B cell (primary cell): ENCODE measurements around the gene ENOPH1. TPM values are rescaled to one million over a fixed set of nuclear protein-coding genes. Genes with fewer than 3 reads are reported as not detected.

Experiments used
- ATAC-seq: fragments of 200-7000 bp; cut with Tn5 transposase; one replicate; pipeline ENCODE4 v1.10.0; 2021; ENCODE audit warnings: low read depth, mild to moderate bottlenecking, moderate number of reproducible peaks, moderate library complexity
- CTCF ChIA-PET: fragments of 350-600 bp; sonication (Branson Sonifier 250); formaldehyde crosslinking; loops from one replicate; lab custom pipeline; 2021; ENCODE audit warnings: antibody characterized with exemption, inconsistent platforms; lab: Charles Lee
- POLR2A ChIA-PET: fragments of 350-600 bp; sonication (Branson Sonifier 250); formaldehyde crosslinking; loops from one replicate; lab custom pipeline; 2021; ENCODE audit warnings: antibody characterized with exemption; lab: Charles Lee
- DNase-seq: peaks from one replicate; pipeline ENCODE4 v3.0.0; 2013
- H2AFZ ChIP-seq: 2 replicates; pipeline ENCODE4 v1.6.1; 2012; ENCODE audit warnings: mild to moderate bottlenecking, low read depth, low read length; ENCODE audit not compliant: insufficient read depth, poor library complexity, severe bottlenecking
- H3K27ac ChIP-seq, 2 donors: 1 replicate in 1 of 2; 2 replicates in 1 of 2; pipeline ENCODE4 v1.5.1; 2012 to 2013; ENCODE audit warnings: low read length in 2 of 2, mild to moderate bottlenecking in 2 of 2, moderate library complexity in 1 of 2
- H3K27me3 ChIP-seq, 4 experiments: fragments of 200-600 bp in 1 of 4; sonication (generic) in 1 of 4; replicated peaks in 1 of 4; 1 replicate in 2 of 4; 2 replicates in 2 of 4; pipeline versions ENCODE4 v1.6.1 to v1.7.0; 2013 to 2016; ENCODE audit warnings: low read length in 3 of 4, mild to moderate bottlenecking in 2 of 4, mixed read lengths in 1 of 4, moderate library complexity in 1 of 4; ENCODE audit not compliant: insufficient read depth in 4 of 4, control insufficient read depth in 3 of 4; ENCODE audit errors: control extremely low read depth in 1 of 4
- H3K36me3 ChIP-seq, 2 experiments: replicated peaks in 1 of 2; 1 replicate in 1 of 2; 2 replicates in 1 of 2; pipeline versions ENCODE4 v1.6.1 to v1.7.1; 2013; ENCODE audit warnings: low read length in 1 of 2; ENCODE audit not compliant: insufficient read depth in 2 of 2, control insufficient read depth in 1 of 2; ENCODE audit errors: control extremely low read depth in 1 of 2, extremely low read depth in 1 of 2
- H3K4me1 ChIP-seq, 2 donors: fragments of 200-600 bp in 1 of 2; sonication (generic) in 1 of 2; 1 replicate in 1 of 2; 2 replicates in 1 of 2; pipeline versions ENCODE4 v1.5.1 to v1.6.1; 2013 to 2017; ENCODE audit warnings: low read length in 2 of 2; ENCODE audit not compliant: control insufficient read depth in 2 of 2, insufficient read depth in 2 of 2
- H3K4me2 ChIP-seq: replicated peaks from 2 replicates; pipeline ENCODE3; 2012; ENCODE audit warnings: mild to moderate bottlenecking, low read depth, low read length; ENCODE audit not compliant: poor library complexity, severe bottlenecking
- H3K4me3 ChIP-seq, 5 experiments: fragments of 200-600 bp in 1 of 5; sonication (generic) in 1 of 5; 1 replicate in 3 of 5; 2 replicates in 2 of 5; pipeline versions ENCODE4 v1.5.1 to v1.7.0; 2011 to 2016; ENCODE audit warnings: low read length in 4 of 5, mild to moderate bottlenecking in 4 of 5, low read depth in 2 of 5, control low read depth in 1 of 5, moderate library complexity in 1 of 5; ENCODE audit not compliant: insufficient read depth in 1 of 5; ENCODE audit errors: control extremely low read depth in 1 of 5, extremely low read depth in 1 of 5
- H3K79me2 ChIP-seq: fragments of 200-600 bp; sonication (generic); one replicate; pipeline ENCODE4 v1.6.0; 2016; ENCODE audit warnings: low read length; ENCODE audit not compliant: control insufficient read depth, insufficient read depth
- H3K9ac ChIP-seq: fragments of 200-600 bp; sonication (generic); 2 replicates; pipeline ENCODE4 v1.6.1; 2017; ENCODE audit warnings: mild to moderate bottlenecking, low read length, moderate library complexity
- H3K9me3 ChIP-seq, 3 donors: one replicate each; pipeline versions ENCODE4 v1.6.1 to v1.7.1; 2013; ENCODE audit warnings: low read length in 2 of 3; ENCODE audit not compliant: control insufficient read depth in 2 of 3, insufficient read depth in 1 of 3; ENCODE audit errors: control extremely low read depth in 1 of 3
- H4K20me1 ChIP-seq: 2 replicates; pipeline ENCODE4 v1.6.0; 2012; ENCODE audit warnings: mild to moderate bottlenecking, low read length; ENCODE audit not compliant: insufficient read depth, control insufficient read depth, poor library complexity, severe bottlenecking
- H3K27ac Mint-ChIP-seq: one replicate; pipeline ENCODE4 v1.8.0; 2021; ENCODE audit warnings: mixed read lengths
- H3K27me3 Mint-ChIP-seq: one replicate; pipeline ENCODE4 v1.8.0; 2021; ENCODE audit warnings: mixed read lengths
- H3K4me1 Mint-ChIP-seq: one replicate; pipeline ENCODE4 v1.8.0; 2021; ENCODE audit warnings: mixed read lengths
- H3K4me3 Mint-ChIP-seq: one replicate; pipeline ENCODE4 v1.8.0; 2021; ENCODE audit warnings: mixed read lengths
- H3K9me3 Mint-ChIP-seq: one replicate; pipeline ENCODE4 v1.8.0; 2022; ENCODE audit warnings: mixed read lengths; ENCODE audit not compliant: insufficient read depth
- CTCF ChIP-seq: fragments of 200-600 bp; IDR thresholded peaks from one replicate; pipeline ENCODE4 v1.8.0; 2022; ENCODE audit warnings: antibody characterized with exemption, mild to moderate bottlenecking
- EZH2 ChIP-seq: IDR thresholded peaks from 2 replicates; pipeline ENCODE4 v1.6.1; 2012; ENCODE audit warnings: borderline replicate concordance, low read depth, mild to moderate bottlenecking, moderate library complexity, low read length; ENCODE audit not compliant: insufficient read depth, poor library complexity, severe bottlenecking
- WGBS: methylation state at CpG from one replicate; pipeline ENCODE4 v1.1.5; 2013; ENCODE audit warnings: missing lambda C conversion rate; ENCODE audit not compliant: insufficient coverage; 5-methylcytosine and 5-hydroxymethylcytosine counted together
- intact Hi-C: fragments of 100-400 bp; cut with micrococcal nuclease; formaldehyde crosslinking; loops from one replicate; pipeline ENCODE4 v1.10.0; 2022
- polyA plus RNA-seq: library from polyadenylated mRNA; depleted of rRNA; stranded (reverse); fragments of >200 nt; gene quantifications from 2 replicates; pipeline ENCODE4 v1.2.3, GENCODE V29; 2012
- total RNA-seq, 2 donors: library from RNA; stranded (reverse); fragments of 120-200 nt in 1 of 2; gene quantifications; 1 replicate in 1 of 2; 2 replicates in 1 of 2; pipeline versions ENCODE4 v1.2.3 to v1.2.4, GENCODE V29; 2013 to 2022

Gene ENOPH1
- total and polyA plus RNA-seq, 2 donors (not counting 1 experiment from before 2014, with no cell fraction given): 10.9 to 20.2 TPM

DNA sequence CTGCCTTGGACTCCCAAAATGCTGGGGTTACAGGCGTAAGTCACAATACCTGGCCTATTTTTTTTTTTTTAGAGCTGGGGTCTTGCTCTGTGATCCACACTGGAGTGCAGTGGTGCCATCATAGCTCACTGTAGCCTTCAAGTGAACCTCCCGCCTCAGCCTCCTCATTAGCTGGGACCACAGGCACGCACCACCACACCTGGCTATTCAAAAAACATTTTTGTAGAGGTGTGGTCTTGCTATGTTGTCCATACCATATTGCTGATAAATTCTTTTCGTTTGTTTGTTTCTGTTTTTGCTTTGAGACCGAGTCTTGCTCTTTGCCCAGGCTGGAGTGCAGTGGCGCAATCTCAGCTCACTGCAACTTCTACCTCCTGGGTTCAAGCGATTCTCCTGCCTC lies 21.6 kb downstream of the ENOPH1 start:
- intact Hi-C loops: no loop called here
- Mint-ChIP-seq H3K27me3 (no peaks in the 10 kb centered on the region), H3K4me1 (no peaks in the 10 kb centered on the region), H3K27ac (no peak overlapping the region), H3K9me3 (no peaks in the 10 kb centered on the region), H3K4me3 (no peak overlapping the region)
- no peak overlapping the region for H3K9ac ChIP-seq
- POLR2A ChIA-PET: no interaction called here
- WGBS: 100% methylated on average over 4 of the region's 7 CpGs
- no peaks in the 10 kb centered on the region for H3K9me3 ChIP-seq
- H3K4me3 ChIP-seq: no peak overlapping the region
- H3K4me1 ChIP-seq: no peaks in the 10 kb centered on the region
- H3K27ac ChIP-seq: no peak overlapping the region
- peaks cover 20 to 59% of the 10 kb centered on the region in 2 experiments for H3K36me3 ChIP-seq
- DNase-seq (no peak), ATAC-seq (no peak)
- peaks cover 9% of the 10 kb centered on the region for H4K20me1 ChIP-seq
- TF ChIP-seq EZH2 (no peak), CTCF (no peak)
- CTCF ChIA-PET: interaction anchor here (0.5 to 0.7 kb wide), 2 partner anchors 13 to 1018 kb away, joined by 3 read pairs; no protein-coding TSS in a partner anchor
- no peaks in the 10 kb centered on the region for H3K27me3 ChIP-seq
- H3K4me2 ChIP-seq: no peak overlapping the region
- H3K79me2 ChIP-seq: peaks cover 24% of the 10 kb centered on the region
- no peak overlapping the region for H2AFZ ChIP-seq

GRCh38 chr4:82457266-82457665 lies 26.9 kb downstream of the ENOPH1 start:
- Mint-ChIP-seq H3K27me3 (no peaks in the 10 kb centered on the region), H3K27ac (no peak overlapping the region), H3K9me3 (no peaks in the 10 kb centered on the region), H3K4me1 (no peaks in the 10 kb centered on the region), H3K4me3 (no peak overlapping the region)
- 97% methylated on average over 4 of the region's 7 CpGs for WGBS
- Histone ChIP-seq H3K4me3 (no peak overlapping the region), H3K36me3 (peaks cover 1 to 50% of the 10 kb centered on the region in 2 experiments), H4K20me1 (no peaks in the 10 kb centered on the region), H2AFZ (no peak overlapping the region), H3K79me2 (peaks cover 5% of the 10 kb centered on the region), H3K4me2 (no peak overlapping the region), H3K27ac (no peak overlapping the region), H3K27me3 (no peaks in the 10 kb centered on the region), H3K9ac (no peak overlapping the region), H3K9me3 (no peaks in the 10 kb centered on the region), H3K4me1 (no peaks in the 10 kb centered on the region)
- CTCF ChIA-PET: no interaction called here
- intact Hi-C loops: no loop called here
- TF ChIP-seq CTCF: no peak
- no peak for TF ChIP-seq EZH2
- DNase-seq (no peak), ATAC-seq (no peak)
- POLR2A ChIA-PET: no interaction called here
